Measurements from ENCODE around the gene MACROD2.

DNA sequence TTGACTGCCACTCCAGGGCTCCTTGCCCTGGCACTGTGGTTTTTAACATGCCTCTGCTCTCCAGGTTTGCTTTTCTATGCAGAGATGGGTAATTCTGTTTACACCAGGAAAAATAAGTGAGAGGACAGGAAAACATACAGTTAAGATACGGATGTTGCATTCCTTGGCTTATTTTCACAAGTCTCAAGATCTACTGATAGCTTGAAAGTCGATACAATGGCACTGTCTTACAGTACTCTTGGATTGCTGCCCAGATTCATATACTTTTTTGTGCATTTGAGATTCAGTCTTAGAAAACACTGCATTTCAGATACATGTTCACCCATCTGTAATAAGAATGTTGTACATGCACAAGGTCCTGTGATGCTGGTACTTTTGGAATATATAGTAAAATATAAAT is 501.7 kb downstream of the MACROD2 start:
- TF ChIP-seq, protein P1, sequence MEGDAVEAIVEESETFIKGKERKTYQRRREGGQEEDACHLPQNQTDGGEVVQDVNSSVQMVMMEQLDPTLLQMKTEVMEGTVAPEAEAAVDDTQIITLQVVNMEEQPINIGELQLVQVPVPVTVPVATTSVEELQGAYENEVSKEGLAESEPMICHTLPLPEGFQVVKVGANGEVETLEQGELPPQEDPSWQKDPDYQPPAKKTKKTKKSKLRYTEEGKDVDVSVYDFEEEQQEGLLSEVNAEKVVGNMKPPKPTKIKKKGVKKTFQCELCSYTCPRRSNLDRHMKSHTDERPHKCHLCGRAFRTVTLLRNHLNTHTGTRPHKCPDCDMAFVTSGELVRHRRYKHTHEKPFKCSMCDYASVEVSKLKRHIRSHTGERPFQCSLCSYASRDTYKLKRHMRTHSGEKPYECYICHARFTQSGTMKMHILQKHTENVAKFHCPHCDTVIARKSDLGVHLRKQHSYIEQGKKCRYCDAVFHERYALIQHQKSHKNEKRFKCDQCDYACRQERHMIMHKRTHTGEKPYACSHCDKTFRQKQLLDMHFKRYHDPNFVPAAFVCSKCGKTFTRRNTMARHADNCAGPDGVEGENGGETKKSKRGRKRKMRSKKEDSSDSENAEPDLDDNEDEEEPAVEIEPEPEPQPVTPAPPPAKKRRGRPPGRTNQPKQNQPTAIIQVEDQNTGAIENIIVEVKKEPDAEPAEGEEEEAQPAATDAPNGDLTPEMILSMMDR (IDR thresholded peaks at IDR 0.05; ENCODE audit: insufficient read depth, low read length, poor library complexity, severe bottlenecking): no peak
- no peak for TF ChIP-seq EZH2phosphoT487 (conservative IDR thresholded peaks at IDR 0.05; ENCODE audit: low read length)
